Panc1 (cell line): ENCODE measurements around the gene BICRA. TPM values are rescaled to one million over a fixed set of nuclear protein-coding genes. Genes with fewer than 3 reads are reported as not detected.

Source experiments
- ATAC-seq: fragments of 200-7000 bp; cut with Tn5 transposase; 2 replicates; pipeline ENCODE4 v1.9.1; 2020; ENCODE audit warnings: mild to moderate bottlenecking, moderate library complexity
- BruUV-seq: library from RNA; stranded (reverse); fragments of 400-500 nt; replicated peaks from 2 replicates; lab custom pipeline; 2021; lab: Mats Ljungman, UMichigan
- CTCF ChIA-PET: fragments of 300-600 bp; sonication (Branson Sonifier 250); formaldehyde crosslinking; loops from one replicate; lab custom pipeline; 2022; ENCODE audit warnings: antibody characterized with exemption; lab: Charles Lee
- POLR2A ChIA-PET: fragments of 300-600 bp; sonication (Branson Sonifier 250); formaldehyde crosslinking; loops from one replicate; lab custom pipeline; 2022; ENCODE audit warnings: antibody characterized with exemption; lab: Charles Lee
- DNase-seq: peaks from one replicate; pipeline ENCODE4 v3.0.0-alpha.2; 2010; ENCODE audit warnings: low read depth, low spot score
- H3K27ac ChIP-seq: 2 replicates; pipeline ENCODE4 v1.5.1; 2011; ENCODE audit warnings: mild to moderate bottlenecking, low read length, inconsistent platforms
- H3K27me3 ChIP-seq: fragments of 200-500 bp; sonication (Bioruptor generic); 2 replicates; pipeline ENCODE4 v1.6.0; 2014; ENCODE audit warnings: low read length, inconsistent platforms; ENCODE audit not compliant: control insufficient read depth, insufficient read depth
- H3K36me3 ChIP-seq: fragments of 200-500 bp; sonication (Bioruptor generic); 2 replicates; pipeline ENCODE4 v1.5.1; 2014; ENCODE audit warnings: inconsistent platforms, mild to moderate bottlenecking, low read length, moderate library complexity; ENCODE audit not compliant: control insufficient read depth, insufficient read depth
- H3K4me1 ChIP-seq: 2 replicates; pipeline ENCODE4 v1.5.1; 2011; ENCODE audit warnings: inconsistent platforms, mild to moderate bottlenecking, low read length, moderate library complexity; ENCODE audit not compliant: control insufficient read depth, insufficient read depth
- H3K4me3 ChIP-seq, 2 experiments: 2 replicates each; pipeline ENCODE4 v1.5.1; 2011 to 2012; ENCODE audit warnings: low read depth in 2 of 2, low read length in 2 of 2, mild to moderate bottlenecking in 2 of 2, inconsistent platforms in 1 of 2, moderate library complexity in 1 of 2
- H3K9me3 ChIP-seq: fragments of 200-500 bp; sonication (Bioruptor generic); 2 replicates; pipeline ENCODE4 v1.5.1; 2014; ENCODE audit warnings: low read depth, mild to moderate bottlenecking, inconsistent platforms, low read length, moderate library complexity; ENCODE audit not compliant: control insufficient read depth, insufficient read depth
- POLR2AphosphoS5 ChIP-seq: IDR thresholded peaks from 2 replicates; pipeline ENCODE4 v1.6.1; 2012; ENCODE audit warnings: mild to moderate bottlenecking, low read depth, low read length, moderate library complexity
- REST ChIP-seq, 2 experiments: IDR thresholded peaks; 2 replicates each; pipeline ENCODE4 v1.6.1; 2011 to 2012; ENCODE audit warnings: low read depth in 2 of 2, control low read depth in 1 of 2, low read length in 1 of 2, mild to moderate bottlenecking in 1 of 2, moderate library complexity in 1 of 2; ENCODE audit not compliant: insufficient read depth in 1 of 2
- SIN3A ChIP-seq: IDR thresholded peaks from 2 replicates; pipeline ENCODE4 v1.6.1; 2012; ENCODE audit warnings: low read depth, mild to moderate bottlenecking, low read length, moderate library complexity, borderline replicate concordance; ENCODE audit not compliant: insufficient read depth
- TCF7L2 ChIP-seq: IDR thresholded peaks from 2 replicates; pipeline ENCODE4 v1.6.1; 2011; ENCODE audit warnings: mild to moderate bottlenecking, low read depth, low read length, inconsistent platforms
- in situ Hi-C: cut with HindIII; loops from 2 replicates; pipeline ENCODE4 v1.10.0; 2016; ENCODE audit warnings: low sequenced_read_pairs, low pct_unique_long_range_greater_than_20kb
- intact Hi-C: fragments of 100-400 bp; cut with micrococcal nuclease; formaldehyde crosslinking; loops from one replicate; pipeline ENCODE4 v1.10.0; 2022; ENCODE audit not compliant: unreplicated experiment
- total RNA-seq: library from RNA; stranded (reverse); gene quantifications from one replicate; pipeline ENCODE4 v1.2.1, GENCODE V29; 2021; ENCODE audit not compliant: unreplicated experiment
- TF ChIP-seq, protein P1 (sequence below): fragments of 450-650 bp; IDR thresholded peaks from 2 replicates; pipeline ENCODE4 v1.5.1; 2017; ENCODE audit warnings: mild to moderate bottlenecking

Gene BICRA
- total RNA-seq, 1 experiment from 2014 or later, result 13.7 TPM

DNA sequence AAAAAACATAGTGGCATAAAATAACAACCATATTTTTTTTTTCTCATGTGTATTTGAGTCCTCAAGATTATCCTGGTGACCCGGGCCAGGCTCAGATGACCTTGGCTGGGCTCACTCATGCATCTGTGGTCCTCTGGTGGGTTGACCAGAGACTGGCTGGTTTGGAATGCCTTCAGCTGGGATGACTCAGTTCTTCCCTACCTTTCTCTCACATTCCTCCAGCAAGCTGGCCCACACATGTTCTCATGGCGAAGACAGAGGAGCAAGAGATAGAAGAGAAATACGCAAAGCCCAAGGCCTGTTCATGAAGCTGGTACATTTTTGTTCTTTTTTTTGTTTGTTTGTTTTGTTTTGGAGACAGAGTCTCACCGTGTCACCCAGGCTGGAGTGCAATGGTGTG lies 21.6 kb upstream of the BICRA start:
- ATAC-seq, result no peak
- POLR2A ChIA-PET, result no interaction called here

GRCh38 chr19:47589824-47590223 lies 19.1 kb upstream of the BICRA start:
- H3K4me1 ChIP-seq, result no peaks in the 10 kb centered on the region
- H3K9me3 ChIP-seq, result no peaks in the 10 kb centered on the region
- DNase-seq (no peak), ATAC-seq (no peak)
- POLR2A ChIA-PET, result no interaction called here
- intact Hi-C loops (no loop called here), in situ Hi-C loops (no loop called here)
- no peaks in the 10 kb centered on the region for H3K27me3 ChIP-seq
- H3K27ac ChIP-seq, result no peak overlapping the region
- no TSS peak for BruUV-seq
- CTCF ChIA-PET, result no interaction called here
- TF ChIP-seq REST (IDR thresholded peaks at IDR 0.05; ENCODE audit: insufficient read depth in 1 of 2, low read depth in 2 of 2, low read length in 1 of 2) (no peak), SIN3A (no peak), POLR2AphosphoS5 (no peak)
- TF ChIP-seq, protein P1, sequence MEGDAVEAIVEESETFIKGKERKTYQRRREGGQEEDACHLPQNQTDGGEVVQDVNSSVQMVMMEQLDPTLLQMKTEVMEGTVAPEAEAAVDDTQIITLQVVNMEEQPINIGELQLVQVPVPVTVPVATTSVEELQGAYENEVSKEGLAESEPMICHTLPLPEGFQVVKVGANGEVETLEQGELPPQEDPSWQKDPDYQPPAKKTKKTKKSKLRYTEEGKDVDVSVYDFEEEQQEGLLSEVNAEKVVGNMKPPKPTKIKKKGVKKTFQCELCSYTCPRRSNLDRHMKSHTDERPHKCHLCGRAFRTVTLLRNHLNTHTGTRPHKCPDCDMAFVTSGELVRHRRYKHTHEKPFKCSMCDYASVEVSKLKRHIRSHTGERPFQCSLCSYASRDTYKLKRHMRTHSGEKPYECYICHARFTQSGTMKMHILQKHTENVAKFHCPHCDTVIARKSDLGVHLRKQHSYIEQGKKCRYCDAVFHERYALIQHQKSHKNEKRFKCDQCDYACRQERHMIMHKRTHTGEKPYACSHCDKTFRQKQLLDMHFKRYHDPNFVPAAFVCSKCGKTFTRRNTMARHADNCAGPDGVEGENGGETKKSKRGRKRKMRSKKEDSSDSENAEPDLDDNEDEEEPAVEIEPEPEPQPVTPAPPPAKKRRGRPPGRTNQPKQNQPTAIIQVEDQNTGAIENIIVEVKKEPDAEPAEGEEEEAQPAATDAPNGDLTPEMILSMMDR, result no peak
- no peak overlapping the region for H3K4me3 ChIP-seq
- no peaks in the 10 kb centered on the region for H3K36me3 ChIP-seq

More for the DNA sequence above, 21.6 kb upstream of the BICRA start:
- CTCF ChIA-PET, result no interaction called here
- no peak for DNase-seq
- Histone ChIP-seq H3K27ac (no peak overlapping the region), H3K36me3 (no peaks in the 10 kb centered on the region), H3K4me1 (no peaks in the 10 kb centered on the region), H3K27me3 (no peaks in the 10 kb centered on the region), H3K4me3 (no peak overlapping the region), H3K9me3 (no peaks in the 10 kb centered on the region)
- in situ Hi-C loops, result no loop called here
- TF ChIP-seq TCF7L2 (no peak), REST (IDR thresholded peaks at IDR 0.05; ENCODE audit: insufficient read depth in 1 of 2, low read depth in 2 of 2, low read length in 1 of 2) (no peak), POLR2AphosphoS5 (no peak), SIN3A (no peak)
- TF ChIP-seq, protein P1, result no peak
- intact Hi-C loops, result no loop called here
- no TSS peak for BruUV-seq
